Endothelial cell of umbilical vein (primary cell): ENCODE measurements around the gene POLR3B. TPM values are rescaled to one million over a fixed set of nuclear protein-coding genes. Genes with fewer than 3 reads are reported as not detected.

ENCODE experiments used
- BruUV-seq: library from RNA; stranded (reverse); fragments of 400-500 nt; replicated peaks from 2 replicates; lab custom pipeline; 2021; lab: Mats Ljungman, UMichigan
- CTCF ChIA-PET: fragments of 300-600, 350-600 bp; sonication (Branson Sonifier 250); formaldehyde crosslinking; loops from one replicate; lab custom pipeline; 2021; ENCODE audit warnings: antibody characterized with exemption, inconsistent platforms; lab: Charles Lee
- POLR2A ChIA-PET: fragments of 300-600, 350-600 bp; sonication (Branson Sonifier 250); formaldehyde crosslinking; loops from one replicate; lab custom pipeline; 2021; ENCODE audit warnings: antibody characterized with exemption, inconsistent platforms; lab: Charles Lee
- DNase-seq: peaks from one replicate; pipeline ENCODE4 v3.0.0-alpha.2; 2011; ENCODE audit warnings: low read depth, low spot score
- FAIRE-seq: peaks from 2 replicates; lab custom pipeline; 2011; peaks lifted over from hg19 to GRCh38; lab: Jason Lieb, UNC
- H2AFZ ChIP-seq: 2 replicates; pipeline ENCODE4 v1.6.0; 2012; ENCODE audit warnings: low read depth, low read length, control low read depth, inconsistent platforms
- H3K27ac ChIP-seq: 2 replicates; pipeline ENCODE4 v1.5.1; 2011; ENCODE audit warnings: low read depth, mild to moderate bottlenecking, control low read depth, low read length, moderate library complexity; ENCODE audit not compliant: insufficient read depth
- H3K27me3 ChIP-seq, 2 experiments: 2 replicates each; pipeline versions ENCODE4 v1.6.0 to v1.6.1; 2011; ENCODE audit warnings: low read length in 2 of 2, mixed read lengths in 1 of 2; ENCODE audit not compliant: control insufficient read depth in 2 of 2, insufficient read depth in 2 of 2
- H3K36me3 ChIP-seq, 2 experiments: 2 replicates in 1 of 2; 3 replicates in 1 of 2; pipeline ENCODE4 v1.5.1; 2011; ENCODE audit warnings: low read length in 2 of 2, mild to moderate bottlenecking in 1 of 2, moderate library complexity in 1 of 2; ENCODE audit not compliant: control insufficient read depth in 2 of 2, insufficient read depth in 2 of 2; ENCODE audit errors: extremely low read depth in 1 of 2
- H3K4me1 ChIP-seq: 3 replicates; pipeline ENCODE4 v1.5.1; 2011; ENCODE audit warnings: mild to moderate bottlenecking, low read length; ENCODE audit not compliant: control insufficient read depth, insufficient read depth; ENCODE audit errors: extremely low read depth
- H3K4me2 ChIP-seq: 2 replicates; pipeline ENCODE4 v1.6.1; 2011; ENCODE audit warnings: low read length, control low read depth, mixed read lengths; ENCODE audit not compliant: insufficient read depth
- H3K4me3 ChIP-seq, 3 experiments: fragments of 200-600 bp in 1 of 3; sonication (generic), shearing (Covaris generic) in 1 of 3; replicated peaks in 1 of 3; 2 replicates each; pipeline ENCODE4 v1.5.1; 2011 to 2016; ENCODE audit warnings: control low read depth in 3 of 3, low read length in 3 of 3, mild to moderate bottlenecking in 2 of 3, inconsistent platforms in 1 of 3, low read depth in 1 of 3, moderate library complexity in 1 of 3; ENCODE audit not compliant: insufficient read depth in 1 of 3
- H3K79me2 ChIP-seq: 2 replicates; pipeline ENCODE4 v1.6.0; 2012; ENCODE audit warnings: low read length, inconsistent platforms; ENCODE audit not compliant: control insufficient read depth, insufficient read depth
- H3K9ac ChIP-seq: replicated peaks from 2 replicates; pipeline ENCODE3; 2011; ENCODE audit warnings: low read length, control low read depth; ENCODE audit not compliant: insufficient read depth; ENCODE audit errors: extremely low read depth
- H3K9me1 ChIP-seq: replicated peaks from 3 replicates; pipeline ENCODE4 v1.6.0; 2011; ENCODE audit warnings: mild to moderate bottlenecking, low read length; ENCODE audit not compliant: control insufficient read depth, insufficient read depth; ENCODE audit errors: extremely low read depth
- H3K9me3 ChIP-seq: replicated peaks from 2 replicates; pipeline ENCODE4 v1.5.1; 2012; ENCODE audit warnings: low read length, inconsistent platforms; ENCODE audit not compliant: control insufficient read depth, insufficient read depth
- H4K20me1 ChIP-seq: replicated peaks from 2 replicates; pipeline ENCODE3; 2011; ENCODE audit warnings: mild to moderate bottlenecking, low read length; ENCODE audit not compliant: control insufficient read depth, insufficient read depth; ENCODE audit errors: extremely low read depth
- EZH2 ChIP-seq: IDR thresholded peaks from 2 replicates; pipeline ENCODE4 v1.6.1; 2012; ENCODE audit warnings: borderline replicate concordance, low read depth, mild to moderate bottlenecking, moderate library complexity, low read length, inconsistent platforms; ENCODE audit not compliant: severe bottlenecking
- FOS ChIP-seq: IDR thresholded peaks from 2 replicates; pipeline ENCODE4 v1.6.1; 2011; ENCODE audit warnings: mild to moderate bottlenecking, low read length, moderate library complexity, borderline replicate concordance; ENCODE audit not compliant: insufficient read depth
- GATA2 ChIP-seq: IDR thresholded peaks from 2 replicates; pipeline ENCODE4 v1.7.0; 2011; ENCODE audit warnings: low read depth, mild to moderate bottlenecking, moderate library complexity, mixed read lengths, low read length; ENCODE audit not compliant: insufficient read length, insufficient read depth
- JUN ChIP-seq: IDR thresholded peaks from 2 replicates; pipeline ENCODE4 v1.6.1; 2011; ENCODE audit warnings: borderline replicate concordance, low read depth; ENCODE audit not compliant: insufficient read length, insufficient read depth
- MYC ChIP-seq: IDR thresholded peaks from one replicate; pipeline ENCODE4 v1.6.1; 2011; ENCODE audit warnings: mild to moderate bottlenecking, low read depth, low read length
- POLR2A ChIP-seq: IDR thresholded peaks from 2 replicates; pipeline ENCODE4 v1.6.1; 2012; ENCODE audit warnings: low read depth, mild to moderate bottlenecking, control low read depth, low read length
- POLR2AphosphoS5 ChIP-seq: IDR thresholded peaks from 2 replicates; pipeline ENCODE4 v1.6.1; 2012; ENCODE audit warnings: low read depth, mild to moderate bottlenecking, control low read depth, low read length, moderate library complexity; ENCODE audit not compliant: insufficient read depth
- dilution Hi-C: fragments of 300-500 bp; cut with MboI; formaldehyde crosslinking; loops from one replicate; pipeline ENCODE4 v1.15.0; 2019; ENCODE audit warnings: low sequenced_read_pairs; ENCODE audit not compliant: extremely low pct_ligation_motif_present
- intact Hi-C: fragments of 100-400 bp; cut with micrococcal nuclease; formaldehyde crosslinking; loops from one replicate; pipeline ENCODE4 v1.10.0; 2022
- polyA plus RNA-seq, 4 experiments: library from polyadenylated mRNA; depleted of rRNA in 3 of 4; stranded (reverse) in 3 of 4; unstranded in 1 of 4; fragments of >200 nt; gene quantifications; 2 replicates each; pipeline versions ENCODE4 v1.2.1 to v1.2.3, GENCODE V29; 2011 to 2012; ENCODE audit warnings: missing spikeins in 1 of 4
- total RNA-seq: library from RNA; stranded (reverse); gene quantifications from 2 replicates; pipeline ENCODE4 v1.2.3, GENCODE V29; 2021
- TF ChIP-seq, protein P1 (sequence below): IDR thresholded peaks from 2 replicates; pipeline ENCODE4 v1.6.1; 2011; ENCODE audit not compliant: insufficient read depth, insufficient read length
- TF ChIP-seq, protein P2 (sequence below), 2 donors: IDR thresholded peaks; 1 replicate in 1 of 2; 2 replicates in 1 of 2; pipeline ENCODE4 v1.5.1; 2011; ENCODE audit warnings: low read length in 2 of 2, mild to moderate bottlenecking in 2 of 2, moderate library complexity in 2 of 2, control low read depth in 1 of 2, inconsistent platforms in 1 of 2, low read depth in 1 of 2; ENCODE audit not compliant: insufficient read depth in 1 of 2; ENCODE audit errors: extremely low read depth in 1 of 2

POLR3B gene
- total and polyA plus RNA-seq, 2 donors (not counting 3 experiments of a cell fraction or from before 2014, with no cell fraction given) = 6.0 to 12.3 TPM

- intact Hi-C loops (no loop called here), dilution Hi-C loops (no loop called here)
- Histone ChIP-seq H3K4me3 (no peak overlapping the region), H3K27me3 (no peaks in the 10 kb centered on the region), H3K4me1 (no peaks in the 10 kb centered on the region), H3K9me3 (no peaks in the 10 kb centered on the region), H3K36me3 (no peaks in the 10 kb centered on the region), H2AFZ (no peak overlapping the region), H3K27ac (no peak overlapping the region), H3K9ac (no peak overlapping the region), H3K4me2 (no peak overlapping the region), H4K20me1 (no peaks in the 10 kb centered on the region), H3K9me1 (no peaks in the 10 kb centered on the region), H3K79me2 (no peaks in the 10 kb centered on the region)
- DNase-seq = no peak
- FAIRE-seq = peak; percentile 48
- no peak for TF ChIP-seq POLR2A
- TF ChIP-seq FOS = no peak
- TF ChIP-seq, protein P1, sequence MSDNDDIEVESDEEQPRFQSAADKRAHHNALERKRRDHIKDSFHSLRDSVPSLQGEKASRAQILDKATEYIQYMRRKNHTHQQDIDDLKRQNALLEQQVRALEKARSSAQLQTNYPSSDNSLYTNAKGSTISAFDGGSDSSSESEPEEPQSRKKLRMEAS = no peak
- no peak for TF ChIP-seq MYC
- TF ChIP-seq JUN = no peak
- no peak for TF ChIP-seq GATA2
- TF ChIP-seq EZH2 = no peak
- no peak for TF ChIP-seq POLR2AphosphoS5
- TF ChIP-seq, protein P2, sequence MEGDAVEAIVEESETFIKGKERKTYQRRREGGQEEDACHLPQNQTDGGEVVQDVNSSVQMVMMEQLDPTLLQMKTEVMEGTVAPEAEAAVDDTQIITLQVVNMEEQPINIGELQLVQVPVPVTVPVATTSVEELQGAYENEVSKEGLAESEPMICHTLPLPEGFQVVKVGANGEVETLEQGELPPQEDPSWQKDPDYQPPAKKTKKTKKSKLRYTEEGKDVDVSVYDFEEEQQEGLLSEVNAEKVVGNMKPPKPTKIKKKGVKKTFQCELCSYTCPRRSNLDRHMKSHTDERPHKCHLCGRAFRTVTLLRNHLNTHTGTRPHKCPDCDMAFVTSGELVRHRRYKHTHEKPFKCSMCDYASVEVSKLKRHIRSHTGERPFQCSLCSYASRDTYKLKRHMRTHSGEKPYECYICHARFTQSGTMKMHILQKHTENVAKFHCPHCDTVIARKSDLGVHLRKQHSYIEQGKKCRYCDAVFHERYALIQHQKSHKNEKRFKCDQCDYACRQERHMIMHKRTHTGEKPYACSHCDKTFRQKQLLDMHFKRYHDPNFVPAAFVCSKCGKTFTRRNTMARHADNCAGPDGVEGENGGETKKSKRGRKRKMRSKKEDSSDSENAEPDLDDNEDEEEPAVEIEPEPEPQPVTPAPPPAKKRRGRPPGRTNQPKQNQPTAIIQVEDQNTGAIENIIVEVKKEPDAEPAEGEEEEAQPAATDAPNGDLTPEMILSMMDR (IDR thresholded peaks at IDR 0.05; ENCODE audit: extremely low read depth in 1 of 2, insufficient read depth in 1 of 2, low read depth in 1 of 2, low read length in 2 of 2) = no peak
- CTCF ChIA-PET = no interaction called here
- BruUV-seq = no TSS peak
- POLR2A ChIA-PET = no interaction called here
Measured at GRCh38 chr12:106490264-106490663, 132.7 kb downstream of the POLR3B start.
